Stimulated activated CD4-positive, alpha-beta T cell treated with anti-CD3 and anti-CD28 coated beads, Interleukin-15, amount 100 ng/mL, for 48 hours (primary cell): ENCODE measurements around the gene NFYA.

ENCODE experiments used
- DNase-seq, 2 donors: peaks; one replicate each; pipeline ENCODE4 v3.0.0-alpha.2; 2020; ENCODE audit warnings: low read depth in 2 of 2

Gene NFYA

GRCh38 chr6:41046084-41046483 lies 26.7 kb upstream of the NFYA start:
- no peak for DNase-seq

- DNase-seq = no peak
Observed at GRCh38 chr6:41047306-41047705, 25.5 kb upstream of the NFYA start.

- DNase-seq = no peak
Observed at GRCh38 chr6:41047745-41048732, 24.7 kb upstream of the NFYA start.

- DNase-seq = no peak
Observed at GRCh38 chr6:41049521-41049920, 23.3 kb upstream of the NFYA start.

GRCh38 chr6:41049955-41050354 lies 22.8 kb upstream of the NFYA start:
- no peak for DNase-seq

- DNase-seq = no peak
Observed at GRCh38 chr6:41050536-41050935, 22.2 kb upstream of the NFYA start.

GRCh38 chr6:41051873-41052272 lies 20.9 kb upstream of the NFYA start:
- DNase-seq = no peak

- no peak for DNase-seq
Observed at GRCh38 chr6:41053041-41053440, 19.7 kb upstream of the NFYA start, which contains the start of gene APOBEC2. Gene APOBEC2, plus strand, starts transcription at chr6:41053202. Its CDS starts 146 bp downstream, at chr6:41053348.

GRCh38 chr6:41054511-41054910 lies 18.3 kb upstream of the NFYA start:
- DNase-seq = no peak

GRCh38 chr6:41055149-41055548 lies 17.6 kb upstream of the NFYA start:
- no peak for DNase-seq

- no peak for DNase-seq
Observed at GRCh38 chr6:41056768-41057490, 15.8 kb upstream of the NFYA start.

- no peak for DNase-seq
Observed at GRCh38 chr6:41058783-41059181, 14.0 kb upstream of the NFYA start.

- no peak for DNase-seq
Observed at GRCh38 chr6:41059556-41059955, 13.2 kb upstream of the NFYA start.

- DNase-seq = no peak
Observed at GRCh38 chr6:41061196-41061726, 11.5 kb upstream of the NFYA start.

- DNase-seq = no peak
Observed at GRCh38 chr6:41062056-41062455, 10.7 kb upstream of the NFYA start.

- DNase-seq = no peak
Observed at GRCh38 chr6:41063884-41064285, 8.9 kb upstream of the NFYA start.

GRCh38 chr6:41064841-41065240 lies 7.9 kb upstream of the NFYA start:
- no peak for DNase-seq

GRCh38 chr6:41065550-41066026 lies 7.2 kb upstream of the NFYA start:
- no peak for DNase-seq

- peak; percentile 10 to 39 for DNase-seq
Observed at GRCh38 chr6:41066867-41067304, 5.9 kb upstream of the NFYA start.

- peak in 1 of 2 donors; percentile 54 for DNase-seq
Observed at GRCh38 chr6:41071501-41071922, 1.3 kb upstream of the NFYA start.

- DNase-seq = peak; percentile 98 to 100
Observed at GRCh38 chr6:41071923-41072835, 595 bp upstream of the NFYA start, which contains the start of gene OARD1. Gene OARD1, minus strand, starts transcription at chr6:41072356. Its CDS starts 722 bp downstream, at chr6:41071634.
